Astrocyte (in vitro differentiated cells and primary cell): ENCODE results near the gene HMCN1. TPM values are rescaled to one million over a fixed set of nuclear protein-coding genes. Genes with fewer than 3 reads are reported as not detected.

ENCODE experiments used
- DNase-seq: peaks from one replicate; pipeline ENCODE4 v3.0.0-alpha.2; 2010; ENCODE audit warnings: low read depth
- FAIRE-seq: peaks from 2 replicates; lab custom pipeline; 2011; peaks lifted over from hg19 to GRCh38; lab: Jason Lieb, UNC
- H2AFZ ChIP-seq: 2 replicates; pipeline ENCODE4 v1.6.0; 2012; ENCODE audit warnings: low read depth, low read length, inconsistent platforms
- H3K27ac ChIP-seq: 2 replicates; pipeline ENCODE4 v1.5.1; 2011; ENCODE audit warnings: low read depth, low read length, inconsistent platforms
- H3K27me3 ChIP-seq: 2 replicates; pipeline ENCODE4 v1.6.0; 2011; ENCODE audit warnings: low read length, inconsistent platforms; ENCODE audit not compliant: insufficient read depth
- H3K36me3 ChIP-seq: 2 replicates; pipeline ENCODE4 v1.5.1; 2011; ENCODE audit warnings: low read length, inconsistent platforms; ENCODE audit not compliant: insufficient read depth
- H3K4me1 ChIP-seq: 2 replicates; pipeline ENCODE4 v1.5.1; 2011; ENCODE audit warnings: low read length, inconsistent platforms; ENCODE audit not compliant: insufficient read depth
- H3K4me2 ChIP-seq: 2 replicates; pipeline ENCODE4 v1.6.0; 2012; ENCODE audit warnings: low read length, inconsistent platforms
- H3K4me3 ChIP-seq: 2 replicates; pipeline ENCODE4 v1.5.1; 2011; ENCODE audit warnings: low read depth, mild to moderate bottlenecking, low read length, inconsistent platforms; ENCODE audit not compliant: insufficient read depth
- H3K79me2 ChIP-seq: 2 replicates; pipeline ENCODE4 v1.6.0; 2012; ENCODE audit warnings: mild to moderate bottlenecking, low read length, inconsistent platforms; ENCODE audit not compliant: insufficient read depth
- H3K9ac ChIP-seq: 2 replicates; pipeline ENCODE4 v1.6.0; 2012; ENCODE audit warnings: mild to moderate bottlenecking, low read length, inconsistent platforms
- H3K9me3 ChIP-seq: 2 replicates; pipeline ENCODE4 v1.5.1; 2012; ENCODE audit warnings: low read depth, mild to moderate bottlenecking, low read length, inconsistent platforms; ENCODE audit not compliant: insufficient read depth
- H4K20me1 ChIP-seq: 2 replicates; pipeline ENCODE4 v1.6.0; 2012; ENCODE audit warnings: low read length, inconsistent platforms; ENCODE audit not compliant: insufficient read depth
- H3K27ac Mint-ChIP-seq: one replicate; pipeline ENCODE4 v1.8.0; 2021; ENCODE audit warnings: mild to moderate bottlenecking, mixed read lengths; ENCODE audit not compliant: unreplicated experiment
- H3K27me3 Mint-ChIP-seq: one replicate; pipeline ENCODE4 v1.8.0; 2021; ENCODE audit warnings: low read depth, mixed read lengths; ENCODE audit not compliant: unreplicated experiment
- H3K36me3 Mint-ChIP-seq: one replicate; pipeline ENCODE4 v1.8.0; 2021; ENCODE audit warnings: low read depth, mixed read lengths; ENCODE audit not compliant: unreplicated experiment
- H3K4me1 Mint-ChIP-seq: one replicate; pipeline ENCODE4 v1.8.0; 2021; ENCODE audit warnings: low read depth, mixed read lengths; ENCODE audit not compliant: unreplicated experiment
- H3K4me3 Mint-ChIP-seq: one replicate; pipeline ENCODE4 v1.8.0; 2021; ENCODE audit warnings: mild to moderate bottlenecking, moderate library complexity, mixed read lengths; ENCODE audit not compliant: unreplicated experiment
- H3K9me3 Mint-ChIP-seq: one replicate; pipeline ENCODE4 v1.8.0; 2021; ENCODE audit warnings: mild to moderate bottlenecking, mixed read lengths; ENCODE audit not compliant: unreplicated experiment
- CTCF ChIP-seq: IDR thresholded peaks from 2 replicates; pipeline ENCODE4 v1.5.1; 2011; ENCODE audit warnings: low read depth, mild to moderate bottlenecking, inconsistent platforms, low read length, moderate library complexity; ENCODE audit not compliant: insufficient read depth
- EZH2 ChIP-seq: IDR thresholded peaks from 2 replicates; pipeline ENCODE4 v1.6.1; 2012; ENCODE audit warnings: mild to moderate bottlenecking, low read length, inconsistent platforms; ENCODE audit not compliant: insufficient read depth
- total RNA-seq: library from RNA; stranded (reverse); gene quantifications from 2 replicates; pipeline ENCODE4 v1.2.1, GENCODE V29; 2021

Gene HMCN1
- total RNA-seq, 1 donor from 2014 or later, result 19.7 TPM

- no peak overlapping the region for H3K27ac ChIP-seq
Measured at GRCh38 chr1:186212568-186213224, 478.5 kb downstream of the HMCN1 start.

DNA sequence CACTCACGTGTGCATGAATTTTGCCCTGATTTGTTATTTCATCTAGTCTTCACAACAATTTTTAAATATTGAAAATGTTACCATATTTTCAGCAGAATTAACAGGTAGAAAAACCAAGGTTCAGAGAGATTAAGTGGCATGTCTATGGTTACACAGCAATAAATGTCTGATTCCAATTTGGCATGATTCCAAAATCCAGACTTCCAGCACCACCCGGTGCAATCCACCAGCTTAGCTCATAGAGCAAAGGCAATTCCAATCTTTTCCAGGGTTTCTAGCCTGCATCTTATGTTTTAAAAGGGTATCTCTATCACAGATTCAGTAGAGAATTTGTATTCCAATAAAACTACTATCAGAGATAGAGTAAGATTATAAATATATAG, 479.0 kb downstream of the HMCN1 start:
- no peak overlapping the region for H2AFZ ChIP-seq
- no peak overlapping the region for H3K4me2 ChIP-seq
- no peaks in the 10 kb centered on the region for H3K27me3 Mint-ChIP-seq
- H3K9me3 Mint-ChIP-seq, result no peaks in the 10 kb centered on the region
- no peak overlapping the region for H3K4me3 ChIP-seq
- peaks cover 20% of the 10 kb centered on the region for H3K4me1 Mint-ChIP-seq
- H3K36me3 Mint-ChIP-seq, result no peaks in the 10 kb centered on the region
- DNase-seq (no peak), FAIRE-seq (no peak)
- H3K36me3 ChIP-seq, result no peaks in the 10 kb centered on the region
- H3K9me3 ChIP-seq, result no peaks in the 10 kb centered on the region
- no peak overlapping the region for H3K4me3 Mint-ChIP-seq
- no peaks in the 10 kb centered on the region for H3K4me1 ChIP-seq
- no peak overlapping the region for H3K27ac Mint-ChIP-seq
- no peaks in the 10 kb centered on the region for H3K79me2 ChIP-seq
- H3K27ac ChIP-seq, result no peak overlapping the region
- TF ChIP-seq EZH2 (no peak), CTCF (no peak)
- no peaks in the 10 kb centered on the region for H4K20me1 ChIP-seq
- no peak overlapping the region for H3K9ac ChIP-seq
- H3K27me3 ChIP-seq, result no peaks in the 10 kb centered on the region

More at GRCh38 chr1:186212568-186213224, 478.5 kb downstream of the HMCN1 start:
- Histone ChIP-seq H4K20me1 (no peaks in the 10 kb centered on the region), H3K9ac (no peak overlapping the region), H3K4me1 (no peaks in the 10 kb centered on the region), H3K4me2 (no peak overlapping the region), H3K4me3 (no peak overlapping the region), H3K79me2 (no peaks in the 10 kb centered on the region), H3K9me3 (no peaks in the 10 kb centered on the region), H3K36me3 (no peaks in the 10 kb centered on the region), H2AFZ (no peak overlapping the region), H3K27me3 (no peaks in the 10 kb centered on the region)
- peak; percentile 91 for DNase-seq
- Mint-ChIP-seq H3K4me1 (peaks cover 25% of the 10 kb centered on the region), H3K9me3 (no peaks in the 10 kb centered on the region), H3K27me3 (no peaks in the 10 kb centered on the region), H3K36me3 (no peaks in the 10 kb centered on the region), H3K27ac (peak overlapping the region; percentile 41), H3K4me3 (no peak overlapping the region)
- peak; percentile 98 for FAIRE-seq
- TF ChIP-seq EZH2 (no peak), CTCF (peak; percentile 99)

- FAIRE-seq, result no peak
- no peaks in the 10 kb centered on the region for H3K27me3 Mint-ChIP-seq
Measured at GRCh38 chr1:186214791-186215190, 480.6 kb downstream of the HMCN1 start.

More at GRCh38 chr1:186214791-186215190, 480.6 kb downstream of the HMCN1 start:
- no peak overlapping the region for H3K4me3 Mint-ChIP-seq
- Histone ChIP-seq H3K9ac (no peak overlapping the region), H3K4me2 (no peak overlapping the region), H3K27me3 (no peaks in the 10 kb centered on the region), H3K4me1 (peaks cover 3% of the 10 kb centered on the region), H4K20me1 (no peaks in the 10 kb centered on the region), H3K4me3 (no peak overlapping the region), H3K79me2 (no peaks in the 10 kb centered on the region), H3K27ac (no peak overlapping the region), H2AFZ (no peak overlapping the region), H3K9me3 (no peaks in the 10 kb centered on the region), H3K36me3 (no peaks in the 10 kb centered on the region)
- TF ChIP-seq CTCF, result no peak
- no peak for TF ChIP-seq EZH2
- no peak for DNase-seq
- peaks cover 15% of the 10 kb centered on the region for H3K4me1 Mint-ChIP-seq
- no peaks in the 10 kb centered on the region for H3K36me3 Mint-ChIP-seq
- H3K9me3 Mint-ChIP-seq, result no peaks in the 10 kb centered on the region
- H3K27ac Mint-ChIP-seq, result no peak overlapping the region
